GM23338 (cell line): Measurements from ENCODE around the gene CERS3.

Source experiments
- CREB1 ChIP-seq: fragments of 250-450 bp; sonication (Bioruptor Pico); IDR thresholded peaks from 2 replicates; pipeline ENCODE4 v1.5.0; 2020; ENCODE audit warnings: low read depth, mild to moderate bottlenecking, moderate library complexity
- EZH2 ChIP-seq: fragments of 200-600 bp; sonication (generic); IDR thresholded peaks from one replicate; pipeline ENCODE4 v1.8.0; 2017; ENCODE audit warnings: antibody characterized with exemption, mild to moderate bottlenecking, low read depth; ENCODE audit not compliant: unreplicated experiment
- EZH2phosphoT487 ChIP-seq: fragments of 200-600 bp; sonication (generic); IDR thresholded peaks from one replicate; pipeline ENCODE4 v1.8.1; 2018; ENCODE audit warnings: antibody characterized with exemption; ENCODE audit not compliant: unreplicated experiment
- NANOG ChIP-seq: IDR thresholded peaks from 2 replicates; pipeline ENCODE4 v1.6.1; 2016; ENCODE audit warnings: antibody characterized with exemption, borderline replicate concordance
- POLR2AphosphoS5 ChIP-seq: IDR thresholded peaks from 2 replicates; pipeline ENCODE4 v1.6.1; 2016; ENCODE audit warnings: antibody characterized with exemption, low read depth
- ZNF331 ChIP-seq: fragments of 250-450 bp; sonication (Bioruptor Pico); IDR thresholded peaks from 2 replicates; pipeline ENCODE4 v1.5.0; 2020; ENCODE audit warnings: low read depth, mild to moderate bottlenecking, moderate library complexity
- TF ChIP-seq, protein P1 (sequence below), 2 experiments: fragments of 200-600 bp in 1 of 2; sonication (generic) in 1 of 2; conservative IDR thresholded peaks; 2 replicates each; pipeline versions ENCODE4 v1.5.1 to v1.6.1; 2016 to 2017; ENCODE audit warnings: antibody characterized with exemption in 2 of 2, low read depth in 2 of 2, mild to moderate bottlenecking in 2 of 2, moderate library complexity in 1 of 2
- TF ChIP-seq, protein P2 (sequence below): IDR thresholded peaks from one replicate; pipeline ENCODE4 v1.6.1; 2018; ENCODE audit warnings: antibody characterized with exemption; ENCODE audit not compliant: unreplicated experiment

- no peak for TF ChIP-seq POLR2AphosphoS5
- TF ChIP-seq, protein P1, sequence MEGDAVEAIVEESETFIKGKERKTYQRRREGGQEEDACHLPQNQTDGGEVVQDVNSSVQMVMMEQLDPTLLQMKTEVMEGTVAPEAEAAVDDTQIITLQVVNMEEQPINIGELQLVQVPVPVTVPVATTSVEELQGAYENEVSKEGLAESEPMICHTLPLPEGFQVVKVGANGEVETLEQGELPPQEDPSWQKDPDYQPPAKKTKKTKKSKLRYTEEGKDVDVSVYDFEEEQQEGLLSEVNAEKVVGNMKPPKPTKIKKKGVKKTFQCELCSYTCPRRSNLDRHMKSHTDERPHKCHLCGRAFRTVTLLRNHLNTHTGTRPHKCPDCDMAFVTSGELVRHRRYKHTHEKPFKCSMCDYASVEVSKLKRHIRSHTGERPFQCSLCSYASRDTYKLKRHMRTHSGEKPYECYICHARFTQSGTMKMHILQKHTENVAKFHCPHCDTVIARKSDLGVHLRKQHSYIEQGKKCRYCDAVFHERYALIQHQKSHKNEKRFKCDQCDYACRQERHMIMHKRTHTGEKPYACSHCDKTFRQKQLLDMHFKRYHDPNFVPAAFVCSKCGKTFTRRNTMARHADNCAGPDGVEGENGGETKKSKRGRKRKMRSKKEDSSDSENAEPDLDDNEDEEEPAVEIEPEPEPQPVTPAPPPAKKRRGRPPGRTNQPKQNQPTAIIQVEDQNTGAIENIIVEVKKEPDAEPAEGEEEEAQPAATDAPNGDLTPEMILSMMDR (conservative IDR thresholded peaks at IDR 0.05; ENCODE audit: low read depth in 2 of 2), result no peak
- TF ChIP-seq, protein P2, sequence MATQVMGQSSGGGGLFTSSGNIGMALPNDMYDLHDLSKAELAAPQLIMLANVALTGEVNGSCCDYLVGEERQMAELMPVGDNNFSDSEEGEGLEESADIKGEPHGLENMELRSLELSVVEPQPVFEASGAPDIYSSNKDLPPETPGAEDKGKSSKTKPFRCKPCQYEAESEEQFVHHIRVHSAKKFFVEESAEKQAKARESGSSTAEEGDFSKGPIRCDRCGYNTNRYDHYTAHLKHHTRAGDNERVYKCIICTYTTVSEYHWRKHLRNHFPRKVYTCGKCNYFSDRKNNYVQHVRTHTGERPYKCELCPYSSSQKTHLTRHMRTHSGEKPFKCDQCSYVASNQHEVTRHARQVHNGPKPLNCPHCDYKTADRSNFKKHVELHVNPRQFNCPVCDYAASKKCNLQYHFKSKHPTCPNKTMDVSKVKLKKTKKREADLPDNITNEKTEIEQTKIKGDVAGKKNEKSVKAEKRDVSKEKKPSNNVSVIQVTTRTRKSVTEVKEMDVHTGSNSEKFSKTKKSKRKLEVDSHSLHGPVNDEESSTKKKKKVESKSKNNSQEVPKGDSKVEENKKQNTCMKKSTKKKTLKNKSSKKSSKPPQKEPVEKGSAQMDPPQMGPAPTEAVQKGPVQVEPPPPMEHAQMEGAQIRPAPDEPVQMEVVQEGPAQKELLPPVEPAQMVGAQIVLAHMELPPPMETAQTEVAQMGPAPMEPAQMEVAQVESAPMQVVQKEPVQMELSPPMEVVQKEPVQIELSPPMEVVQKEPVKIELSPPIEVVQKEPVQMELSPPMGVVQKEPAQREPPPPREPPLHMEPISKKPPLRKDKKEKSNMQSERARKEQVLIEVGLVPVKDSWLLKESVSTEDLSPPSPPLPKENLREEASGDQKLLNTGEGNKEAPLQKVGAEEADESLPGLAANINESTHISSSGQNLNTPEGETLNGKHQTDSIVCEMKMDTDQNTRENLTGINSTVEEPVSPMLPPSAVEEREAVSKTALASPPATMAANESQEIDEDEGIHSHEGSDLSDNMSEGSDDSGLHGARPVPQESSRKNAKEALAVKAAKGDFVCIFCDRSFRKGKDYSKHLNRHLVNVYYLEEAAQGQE, result no peak
- TF ChIP-seq EZH2phosphoT487, result no peak
- TF ChIP-seq EZH2, result no peak
- TF ChIP-seq CREB1 (CRISPR knock-in tag), result no peak
- TF ChIP-seq ZNF331, result no peak
- TF ChIP-seq NANOG, result no peak
These were observed 45.4 kb downstream of the CERS3 start for GRCh38 chr15:100483370-100483769.
